Measurements from ENCODE around the gene ZMIZ1.

Gene ZMIZ1

GRCh38 chr10:79158402-79159097 is 89.8 kb downstream of the ZMIZ1 start:
- no peak for DNase-seq

- no peak for DNase-seq
These were observed 90.4 kb downstream of the ZMIZ1 start for GRCh38 chr10:79159141-79159651.

DNA sequence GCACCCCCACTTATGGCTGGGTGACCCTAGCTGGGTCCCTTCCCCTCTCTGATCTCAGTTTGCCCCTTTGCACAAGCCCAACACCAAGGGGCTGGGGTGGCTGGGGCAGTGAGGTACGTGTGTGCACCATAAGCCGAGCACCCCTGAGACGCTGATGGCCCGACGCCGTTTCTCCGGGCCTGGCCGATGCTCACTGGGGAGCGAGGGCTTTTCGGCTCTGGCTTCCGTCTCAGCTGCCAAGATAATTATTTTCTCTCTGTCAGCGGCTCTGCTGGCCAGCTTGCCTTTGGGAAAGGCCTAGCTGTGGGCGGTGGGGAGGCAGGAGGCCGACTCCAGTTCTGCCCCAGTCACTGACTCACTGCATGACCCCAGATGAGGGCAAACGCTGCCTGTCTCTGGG is 91.0 kb downstream of the ZMIZ1 start:
- DNase-seq: no peak

- no peak for DNase-seq
These were observed 91.4 kb downstream of the ZMIZ1 start for GRCh38 chr10:79160191-79160590.

- no peak for DNase-seq
These were observed 92.8 kb downstream of the ZMIZ1 start for GRCh38 chr10:79161557-79161956.

- DNase-seq: no peak
These were observed 93.3 kb downstream of the ZMIZ1 start for GRCh38 chr10:79162022-79162421.

DNA sequence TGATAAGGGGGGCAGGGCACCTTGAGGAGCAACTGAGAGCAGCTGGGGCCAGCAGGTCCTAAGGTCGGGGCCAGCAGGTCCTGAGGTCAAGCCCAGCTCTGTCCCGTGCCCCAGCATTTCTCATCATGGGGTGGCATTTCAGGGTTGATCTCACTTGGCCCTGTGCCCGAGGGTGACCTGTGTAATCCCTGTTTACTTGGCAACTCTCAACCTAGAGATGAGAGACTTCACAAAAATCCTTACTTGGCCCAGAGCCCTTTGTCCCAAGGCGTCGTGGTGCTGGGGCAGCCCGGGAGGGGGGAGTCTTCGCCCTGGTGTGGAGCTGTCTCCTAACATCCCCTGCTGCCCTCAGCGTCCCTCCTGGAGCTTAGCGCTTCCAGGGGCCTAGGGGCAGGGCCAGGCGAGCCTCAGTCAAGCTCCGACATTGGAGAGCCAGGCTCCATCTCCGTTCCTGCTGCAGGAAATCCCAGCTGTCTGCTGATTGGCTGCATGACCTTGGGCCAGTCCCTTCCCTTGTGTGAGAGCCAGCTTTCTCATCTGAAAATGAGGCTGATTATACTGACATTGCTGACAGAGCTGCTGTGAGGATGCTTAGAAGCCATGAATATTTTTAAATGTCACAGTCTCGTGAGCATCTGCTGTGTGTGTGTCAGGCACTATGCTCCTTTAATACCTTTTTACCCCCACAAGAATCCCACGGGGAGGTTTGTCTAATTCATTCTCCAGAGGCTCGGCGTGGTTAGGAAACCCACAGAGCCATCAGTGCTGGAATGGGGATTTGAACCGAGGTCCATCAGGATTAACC is 94.3 kb downstream of the ZMIZ1 start:
- no peak for DNase-seq

- DNase-seq: no peak
These were observed 94.9 kb downstream of the ZMIZ1 start for GRCh38 chr10:79163666-79163975.

- DNase-seq: no peak
These were observed 95.3 kb downstream of the ZMIZ1 start for GRCh38 chr10:79164075-79164474.

- no peak for DNase-seq
These were observed 96.5 kb downstream of the ZMIZ1 start for GRCh38 chr10:79165070-79165778.

DNA sequence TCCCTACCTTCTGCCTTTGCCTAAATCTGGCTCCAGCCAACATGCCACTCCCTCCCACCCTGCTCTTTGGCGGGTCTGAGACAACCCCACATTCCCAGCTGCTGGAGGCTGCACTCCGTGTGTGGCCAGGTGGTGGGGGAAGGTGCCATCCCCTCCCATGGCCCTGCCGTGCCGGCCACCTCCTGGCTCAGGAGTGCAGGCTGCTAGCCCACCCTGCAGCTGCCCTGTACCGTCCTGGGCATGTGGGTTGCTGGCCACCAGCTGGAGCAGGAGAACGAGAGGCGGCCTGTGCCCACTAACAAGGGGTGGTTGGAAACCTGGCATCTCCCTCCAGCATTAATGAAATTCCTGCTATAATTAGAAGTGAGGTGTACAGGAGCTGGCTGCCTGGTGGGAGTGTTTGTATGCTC is 97.6 kb downstream of the ZMIZ1 start:
- no peak for DNase-seq

GRCh38 chr10:79166741-79167140 is 98.0 kb downstream of the ZMIZ1 start:
- no peak for DNase-seq

DNA sequence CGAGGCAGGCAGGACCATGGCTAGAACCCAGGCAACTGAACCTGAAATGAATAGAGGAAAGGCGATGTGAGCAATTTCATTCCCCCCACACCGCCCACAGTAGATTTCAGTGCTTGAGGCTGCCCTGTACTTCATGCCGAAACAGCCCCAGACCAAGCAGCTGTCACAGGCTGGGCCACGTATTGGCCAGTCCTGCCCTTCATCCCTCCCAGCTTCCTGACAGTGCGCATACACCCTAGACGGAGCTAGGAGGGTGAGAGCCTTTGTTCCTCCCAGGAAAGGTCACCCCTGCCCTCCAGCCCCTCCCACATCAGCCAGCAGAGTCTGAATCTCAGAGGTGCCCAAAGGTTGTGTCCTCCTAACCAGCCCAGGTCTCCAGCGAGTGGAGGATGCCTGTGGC is 98.8 kb downstream of the ZMIZ1 start:
- no peak for DNase-seq

DNA sequence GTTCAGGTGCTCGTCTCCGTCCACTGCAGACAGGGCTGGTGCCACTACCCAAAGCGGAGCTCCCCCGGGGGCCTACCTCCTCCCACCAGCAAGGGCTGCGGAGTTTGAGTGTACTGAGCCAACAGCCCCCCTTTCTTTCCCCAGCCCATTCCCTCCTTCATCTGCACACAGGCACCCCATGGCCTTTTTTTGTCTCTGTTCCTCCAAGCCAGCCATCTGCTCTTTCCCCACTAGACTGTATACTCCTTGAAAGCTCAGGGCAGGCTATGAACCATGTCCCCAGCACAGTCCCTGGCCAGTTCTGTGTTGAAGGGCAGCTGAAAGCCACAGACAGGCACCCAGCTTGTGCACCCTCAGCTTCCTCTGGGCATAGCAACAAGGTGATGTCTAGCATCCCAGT is 99.4 kb downstream of the ZMIZ1 start:
- DNase-seq: no peak

DNA sequence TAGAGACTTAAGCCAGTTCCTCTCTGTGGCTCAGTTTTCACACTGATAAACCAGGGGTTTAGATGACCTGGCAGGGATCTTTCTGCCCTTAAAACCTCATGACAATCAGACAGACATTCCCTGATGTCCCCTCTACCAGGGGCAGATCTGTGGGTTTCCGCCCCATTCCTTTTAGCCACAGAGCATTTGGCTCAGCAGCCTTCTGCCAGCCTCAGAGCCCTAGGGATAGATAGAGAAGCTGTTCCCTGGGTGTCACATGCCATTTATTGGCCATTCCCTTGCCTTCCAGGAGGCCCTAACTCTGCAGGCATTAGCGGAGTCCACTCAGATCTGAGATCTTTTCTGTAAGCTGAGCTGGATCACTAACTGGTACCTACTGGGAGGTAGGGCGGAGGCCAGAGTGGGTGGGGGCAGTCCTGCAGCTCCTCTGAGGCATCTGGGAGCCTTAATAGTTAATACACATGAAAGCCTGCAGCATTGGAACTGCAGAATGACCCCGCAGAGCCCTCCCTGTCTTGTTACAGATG is 101.5 kb downstream of the ZMIZ1 start:
- DNase-seq: no peak

DNA sequence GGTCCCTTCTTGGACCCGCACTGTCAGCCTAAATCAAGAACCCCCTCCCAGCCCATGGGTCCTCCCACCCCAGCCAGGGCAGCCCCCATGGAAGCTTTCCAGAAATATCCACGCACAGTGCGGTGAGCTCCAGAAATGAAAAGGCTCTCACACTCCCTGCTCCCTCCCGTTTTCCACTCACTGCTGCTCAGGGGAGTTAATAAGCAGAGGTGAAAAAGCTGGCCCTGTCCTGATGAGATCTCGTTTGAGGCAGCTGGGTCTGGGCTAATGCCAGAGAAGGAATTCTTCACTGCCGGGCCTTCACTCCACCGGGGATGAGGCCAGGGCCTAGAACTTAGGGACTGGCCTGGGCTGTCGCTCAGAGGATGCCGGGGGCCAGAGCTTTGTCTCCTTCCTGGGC is 102.2 kb downstream of the ZMIZ1 start:
- no peak for DNase-seq

GRCh38 chr10:79171504-79171903 is 102.7 kb downstream of the ZMIZ1 start:
- no peak for DNase-seq

GRCh38 chr10:79172881-79173280 is 104.1 kb downstream of the ZMIZ1 start:
- DNase-seq: no peak

GRCh38 chr10:79173582-79174262 is 105.0 kb downstream of the ZMIZ1 start:
- no peak for DNase-seq

GRCh38 chr10:79176052-79176501 is 107.3 kb downstream of the ZMIZ1 start:
- DNase-seq: no peak

GRCh38 chr10:79176949-79177602 is 108.3 kb downstream of the ZMIZ1 start:
- no peak for DNase-seq

- no peak for DNase-seq
These were observed 109.4 kb downstream of the ZMIZ1 start for GRCh38 chr10:79178070-79178576.

Data from CD4-positive, alpha-beta T cell treated with Interleukin-21 for 1 hour (primary cell).